Neural cell (in vitro differentiated cells): ENCODE data around the gene FER1L5. TPM values are rescaled to one million over a fixed set of nuclear protein-coding genes. Genes with fewer than 3 reads are reported as not detected.

Experiments
- H2AFZ ChIP-seq: fragments of 200-600, 300-800 bp; sonication (generic), shearing (Covaris generic); 2 replicates; pipeline ENCODE4 v1.6.0; 2014; ENCODE audit warnings: low read depth, mild to moderate bottlenecking, antibody characterized with exemption, low read length, moderate library complexity
- H3F3A ChIP-seq: fragments of 200-600 bp; shearing (Covaris generic); 2 replicates; pipeline ENCODE4 v1.6.1; 2016; ENCODE audit warnings: mild to moderate bottlenecking, moderate library complexity, mixed read lengths, antibody characterized with exemption, low read length; ENCODE audit not compliant: insufficient read depth, poor library complexity, severe bottlenecking
- H3K27ac ChIP-seq: fragments of 200-600, 300-800 bp; sonication (generic), shearing (Covaris generic); 2 replicates; pipeline ENCODE4 v1.5.1; 2014; ENCODE audit warnings: mild to moderate bottlenecking, low read length, moderate library complexity
- H3K27me3 ChIP-seq: fragments of 300-800, 200-600 bp; sonication (generic), shearing (Covaris generic); 2 replicates; pipeline ENCODE4 v1.6.0; 2014; ENCODE audit warnings: mild to moderate bottlenecking, low read depth, low read length, moderate library complexity; ENCODE audit not compliant: insufficient read depth
- H3K36me3 ChIP-seq: fragments of 300-800, 200-600 bp; sonication (generic), shearing (Covaris generic); 2 replicates; pipeline ENCODE4 v1.5.1; 2014; ENCODE audit warnings: mild to moderate bottlenecking, antibody characterized with exemption, low read length, moderate library complexity; ENCODE audit not compliant: insufficient read depth
- H3K4me2 ChIP-seq: fragments of 300-800, 200-600 bp; sonication (generic), shearing (Covaris generic); 2 replicates; pipeline ENCODE4 v1.6.0; 2014; ENCODE audit warnings: mild to moderate bottlenecking, low read length
- H3K4me3 ChIP-seq: fragments of 300-800, 200-600 bp; sonication (generic), shearing (Covaris generic); 2 replicates; pipeline ENCODE4 v1.5.1; 2014; ENCODE audit warnings: mild to moderate bottlenecking, low read length, moderate library complexity
- H3K79me2 ChIP-seq: fragments of 200-600 bp; shearing (Covaris generic); replicated peaks from 2 replicates; pipeline ENCODE4 v1.6.0; 2014; ENCODE audit warnings: mild to moderate bottlenecking, low read length, moderate library complexity; ENCODE audit not compliant: insufficient read depth
- H3K9ac ChIP-seq: fragments of 300-800, 200-600 bp; sonication (generic), shearing (Covaris generic); 2 replicates; pipeline ENCODE4 v1.6.1; 2016; ENCODE audit warnings: mild to moderate bottlenecking, low read length, mixed read lengths
- H3K9me2 ChIP-seq: fragments of 200-600 bp; shearing (Covaris generic); 2 replicates; pipeline ENCODE4 v1.6.1; 2016; ENCODE audit warnings: mild to moderate bottlenecking, low read length, mixed read lengths; ENCODE audit not compliant: insufficient read depth
- H3K9me3 ChIP-seq: fragments of 200-600, 300-800 bp; sonication (generic), shearing (Covaris generic); 2 replicates; pipeline ENCODE4 v1.6.1; 2016; ENCODE audit warnings: mild to moderate bottlenecking, mixed run types, low read length, moderate library complexity, mixed read lengths
- H4K20me1 ChIP-seq: fragments of 200-600 bp; shearing (Covaris generic); 2 replicates; pipeline ENCODE4 v1.6.1; 2016; ENCODE audit warnings: mild to moderate bottlenecking, mixed run types; ENCODE audit not compliant: insufficient read depth
- MXI1 ChIP-seq: fragments of 450-650 bp; conservative IDR thresholded peaks from 2 replicates; pipeline ENCODE4 v1.6.1; 2014; ENCODE audit warnings: antibody characterized with exemption, mild to moderate bottlenecking; ENCODE audit not compliant: poor library complexity, severe bottlenecking
- POLR2AphosphoS5 ChIP-seq: IDR thresholded peaks from 2 replicates; pipeline ENCODE4 v1.6.1; 2012
- RAD21 ChIP-seq: fragments of 450-650 bp; conservative IDR thresholded peaks from 2 replicates; pipeline ENCODE4 v1.6.1; 2014; ENCODE audit warnings: antibody characterized with exemption, mild to moderate bottlenecking, moderate library complexity
- TAF1 ChIP-seq: IDR thresholded peaks from 2 replicates; pipeline ENCODE4 v1.6.1; 2012; ENCODE audit warnings: low read depth
- polyA plus RNA-seq: library from polyadenylated mRNA; depleted of rRNA; stranded (reverse); fragments of >200 nt; gene quantifications from 2 replicates; pipeline ENCODE4 v1.2.3, GENCODE V29; 2014

FER1L5 gene
- polyA plus RNA-seq, 1 donor from 2014 or later = 0.28 TPM

DNA sequence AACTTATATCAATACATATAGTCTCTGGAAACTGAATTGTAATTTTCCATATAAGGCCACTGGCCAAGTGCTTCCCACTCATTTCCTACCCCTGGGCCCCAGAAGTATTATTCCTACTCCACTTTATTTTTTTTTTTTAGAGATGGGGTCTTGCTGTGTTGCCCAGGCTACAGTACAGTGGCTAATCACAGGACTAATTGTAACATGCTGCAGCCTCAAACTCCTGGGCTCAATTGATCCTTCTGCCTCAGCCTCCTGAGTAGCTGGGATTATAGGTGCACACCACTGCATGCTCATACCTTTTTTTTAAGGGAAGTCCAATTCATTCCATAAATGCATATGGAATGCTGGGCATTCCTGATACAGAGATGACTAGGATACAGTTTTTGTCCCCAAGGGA lies 111.8 kb downstream of the FER1L5 start:
- Histone ChIP-seq H3K27me3 (no peaks in the 10 kb centered on the region), H2AFZ (no peak overlapping the region), H3K79me2 (no peaks in the 10 kb centered on the region), H3K9me3 (no peaks in the 10 kb centered on the region), H4K20me1 (no peaks in the 10 kb centered on the region), H3K9me2 (no peaks in the 10 kb centered on the region), H3K4me2 (no peak overlapping the region), H3F3A (no peaks in the 10 kb centered on the region), H3K36me3 (no peaks in the 10 kb centered on the region), H3K9ac (no peak overlapping the region), H3K4me3 (no peak overlapping the region), H3K27ac (no peak overlapping the region)
- TF ChIP-seq MXI1 (no peak), POLR2AphosphoS5 (no peak), RAD21 (no peak), TAF1 (no peak)

Other genes starting within 250 kb of the FER1L5 start
- gene NEURL3, start 137.4 kb upstream of the FER1L5 start, polyA plus RNA-seq = 0.20 TPM in 1 of 2 replicates, not detected in the other
- 0.36 TPM in 1 of 2 replicates, not detected in the other for gene ARID5A, start 106.0 kb upstream of the FER1L5 start, polyA plus RNA-seq
- 37.7 and 42.5 TPM in 2 replicates for gene KANSL3, start 4.5 kb upstream of the FER1L5 start, polyA plus RNA-seq
- gene LMAN2L, start 97.3 kb downstream of the FER1L5 start, polyA plus RNA-seq = 34.1 and 41.3 TPM in 2 replicates
- gene CNNM4, start 118.1 kb downstream of the FER1L5 start, polyA plus RNA-seq = 7.2 and 7.5 TPM in 2 replicates
- 9.5 and 9.6 TPM in 2 replicates for gene CNNM3, start 173.5 kb downstream of the FER1L5 start, polyA plus RNA-seq
- 12.1 and 17.7 TPM in 2 replicates for gene ANKRD23, start 201.3 kb downstream of the FER1L5 start, polyA plus RNA-seq
- gene ANKRD39, start 215.3 kb downstream of the FER1L5 start, polyA plus RNA-seq = 30.7 and 39.0 TPM in 2 replicates
- gene SEMA4C, start 227.3 kb downstream of the FER1L5 start, polyA plus RNA-seq = 88.7 and 101 TPM in 2 replicates